ENCODE measurements around the gene UNC93A. TPM values are rescaled to one million over a fixed set of nuclear protein-coding genes. Genes with fewer than 3 reads are reported as not detected.
A peak's percentile ranks its signal among the peaks of the same experiment; 100 is the strongest.
"Not testable (repeated sequence)": the region's sequence is repeated elsewhere in the genome, so short reads cannot be mapped to it uniquely, and the experiment has no call there.

UNC93A gene
- total RNA-seq, 1 donor from 2014 or later, result not detected

- DNase-seq (ENCODE audit: low spot score in 2 of 2); H3K4me1 ChIP-seq; H3K27ac ChIP-seq; H3K27me3 ChIP-seq; H3K9me3 ChIP-seq; H3K4me3 ChIP-seq; H3K36me3 ChIP-seq: not testable (repeated sequence)
- TF ChIP-seq, protein P1, sequence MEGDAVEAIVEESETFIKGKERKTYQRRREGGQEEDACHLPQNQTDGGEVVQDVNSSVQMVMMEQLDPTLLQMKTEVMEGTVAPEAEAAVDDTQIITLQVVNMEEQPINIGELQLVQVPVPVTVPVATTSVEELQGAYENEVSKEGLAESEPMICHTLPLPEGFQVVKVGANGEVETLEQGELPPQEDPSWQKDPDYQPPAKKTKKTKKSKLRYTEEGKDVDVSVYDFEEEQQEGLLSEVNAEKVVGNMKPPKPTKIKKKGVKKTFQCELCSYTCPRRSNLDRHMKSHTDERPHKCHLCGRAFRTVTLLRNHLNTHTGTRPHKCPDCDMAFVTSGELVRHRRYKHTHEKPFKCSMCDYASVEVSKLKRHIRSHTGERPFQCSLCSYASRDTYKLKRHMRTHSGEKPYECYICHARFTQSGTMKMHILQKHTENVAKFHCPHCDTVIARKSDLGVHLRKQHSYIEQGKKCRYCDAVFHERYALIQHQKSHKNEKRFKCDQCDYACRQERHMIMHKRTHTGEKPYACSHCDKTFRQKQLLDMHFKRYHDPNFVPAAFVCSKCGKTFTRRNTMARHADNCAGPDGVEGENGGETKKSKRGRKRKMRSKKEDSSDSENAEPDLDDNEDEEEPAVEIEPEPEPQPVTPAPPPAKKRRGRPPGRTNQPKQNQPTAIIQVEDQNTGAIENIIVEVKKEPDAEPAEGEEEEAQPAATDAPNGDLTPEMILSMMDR (IDR thresholded peaks at IDR 0.05), result peak in 2 of 3 experiments; percentile 43 to 58
- intact Hi-C loops (cut with DNase I), result loop anchor here (10.0 kb wide), 1 partner anchor 514 kb away; no protein-coding TSS in a partner anchor
Measured at GRCh38 chr6:167288591-167289225, 2.4 kb upstream of the UNC93A start.

DNA sequence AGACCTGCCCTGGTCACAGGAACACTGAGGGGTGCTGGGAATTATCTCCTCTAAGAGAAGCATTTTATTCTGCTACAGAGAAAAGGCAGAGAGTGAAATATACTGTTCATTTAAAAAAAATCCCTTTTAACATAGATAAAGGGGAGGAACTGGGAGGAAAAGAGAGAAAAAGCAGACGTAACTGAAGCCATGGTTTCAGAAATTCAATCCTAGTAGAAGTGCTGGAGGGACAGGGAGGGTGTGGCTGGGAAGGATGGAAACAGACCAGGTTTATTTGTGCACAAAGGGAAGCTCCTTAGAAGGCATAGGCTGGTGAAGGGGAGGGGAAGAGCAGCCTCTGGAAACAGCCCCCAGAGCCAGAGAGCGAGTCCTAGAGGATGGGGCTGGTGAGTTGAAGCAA lies 1.8 kb upstream of the UNC93A start:
- H3K36me3 ChIP-seq, H3K4me3 ChIP-seq, H3K27ac ChIP-seq, H3K4me1 ChIP-seq, H3K27me3 ChIP-seq, H3K9me3 ChIP-seq: not testable (repeated sequence)
- peak in 1 of 2 donors; percentile 19 for DNase-seq (ENCODE audit: low spot score in 2 of 2)
- intact Hi-C loops (cut with DNase I), result loop anchor here (10.0 kb wide), 1 partner anchor 514 kb away; no protein-coding TSS in a partner anchor

GRCh38 chr6:167291623-167292300 lies 647 bp downstream of the UNC93A start:
- no peak for DNase-seq (ENCODE audit: low spot score in 2 of 2)
- Histone ChIP-seq H3K4me1 (no peaks in the 10 kb centered on the region), H3K36me3 (no peaks in the 10 kb centered on the region), H3K4me3 (no peak overlapping the region), H3K27me3 (no peaks in the 10 kb centered on the region), H3K27ac (no peak overlapping the region), H3K9me3 (no peaks in the 10 kb centered on the region)
- TF ChIP-seq, protein P1 (IDR thresholded peaks at IDR 0.05), result no peak
- intact Hi-C loops (cut with DNase I), result no loop called here

DNA sequence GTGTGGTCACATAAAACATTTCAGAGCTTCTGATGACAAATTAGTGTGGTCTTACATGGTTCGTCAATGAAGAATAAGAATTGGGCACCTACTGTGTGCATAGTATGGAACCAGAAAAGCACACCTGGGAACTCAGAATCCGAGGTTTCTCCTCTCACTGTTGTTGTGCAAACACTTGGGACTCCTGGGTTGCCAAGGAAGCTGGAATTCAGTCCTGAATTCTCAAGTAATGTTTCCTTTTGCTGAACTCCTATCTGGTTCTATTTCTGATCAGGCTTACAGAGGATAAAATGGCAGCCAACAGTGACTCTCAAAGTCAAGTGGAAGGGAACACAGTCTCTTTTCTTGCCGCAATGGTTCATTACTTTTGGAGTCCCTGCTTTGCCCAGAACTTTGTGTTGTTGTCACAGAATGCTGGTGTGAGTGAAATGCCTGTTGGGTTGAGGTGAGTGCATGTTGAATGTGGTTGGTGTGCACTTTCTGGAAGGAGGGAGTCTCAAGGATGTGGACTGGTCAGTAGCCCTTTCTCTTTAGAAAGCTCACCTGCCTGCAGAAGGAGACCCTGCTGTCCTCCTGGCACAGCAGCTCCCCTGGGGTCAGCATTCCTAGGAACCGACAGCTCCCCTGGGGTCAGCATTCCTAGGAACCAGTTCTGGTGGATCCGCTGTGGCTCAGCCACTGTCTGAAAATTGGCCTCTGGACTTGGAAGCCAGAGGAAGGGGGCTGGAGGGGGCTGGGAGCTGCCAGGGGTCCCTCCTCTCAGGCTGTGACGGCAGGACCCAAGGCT lies 1.4 kb downstream of the UNC93A start:
- no peak overlapping the region for H3K27ac ChIP-seq
- DNase-seq (ENCODE audit: low spot score in 2 of 2), result no peak
- intact Hi-C loops (cut with DNase I), result no loop called here
- H3K36me3 ChIP-seq, result no peaks in the 10 kb centered on the region
- H3K9me3 ChIP-seq, result no peaks in the 10 kb centered on the region
- H3K27me3 ChIP-seq, result no peaks in the 10 kb centered on the region
- H3K4me3 ChIP-seq, result no peak overlapping the region
- TF ChIP-seq, protein P1 (IDR thresholded peaks at IDR 0.05), result no peak
- no peaks in the 10 kb centered on the region for H3K4me1 ChIP-seq

DNA sequence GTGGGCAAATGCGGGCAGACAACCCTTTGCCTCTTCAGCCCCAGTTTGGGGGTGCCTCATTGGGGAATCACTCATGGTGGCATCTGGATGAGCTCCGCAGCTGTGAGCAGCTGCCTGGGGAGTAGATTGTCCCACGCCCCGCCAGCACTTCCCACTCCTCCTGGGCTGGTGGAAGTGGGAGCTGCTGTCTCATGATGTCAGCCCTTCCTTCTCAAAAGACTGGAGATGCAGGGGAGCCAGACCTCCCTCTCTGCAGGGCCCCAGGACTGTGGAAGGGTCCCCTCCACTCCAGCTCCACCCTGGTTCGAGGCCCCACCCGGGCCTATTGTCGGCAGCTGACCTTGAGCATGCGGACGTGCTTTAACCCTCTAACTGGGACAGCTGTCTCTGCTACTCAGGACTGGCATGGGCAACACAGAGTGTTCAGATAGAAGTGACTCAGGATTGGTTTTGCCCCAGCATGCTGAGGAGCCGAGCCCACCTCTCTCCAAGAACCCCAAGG lies 2.0 kb downstream of the UNC93A start:
- no peaks in the 10 kb centered on the region for H3K36me3 ChIP-seq
- no peaks in the 10 kb centered on the region for H3K27me3 ChIP-seq
- DNase-seq (ENCODE audit: low spot score in 2 of 2), result no peak
- H3K9me3 ChIP-seq, result no peaks in the 10 kb centered on the region
- H3K4me1 ChIP-seq, result no peaks in the 10 kb centered on the region
- TF ChIP-seq, protein P1 (IDR thresholded peaks at IDR 0.05), result no peak
- intact Hi-C loops (cut with DNase I), result no loop called here
- H3K4me3 ChIP-seq, result no peak overlapping the region
- no peak overlapping the region for H3K27ac ChIP-seq

Data from ascending aorta (tissue), 2 donors.